Thyroid gland (tissue), 4 donors: ENCODE measurements around the gene FADS1. TPM values are rescaled to one million over a fixed set of nuclear protein-coding genes. Genes with fewer than 3 reads are reported as not detected.

Experiments used
- DNase-seq, 2 donors: peaks; one replicate each; pipeline ENCODE4 v3.0.0-alpha.2; 2019
- H3K27ac ChIP-seq, 3 donors: fragments of 200-600 bp; sonication (generic); 1 replicate in 2 of 3; 2 replicates in 1 of 3; pipeline ENCODE4 v1.5.1; 2016 to 2019; ENCODE audit warnings: mild to moderate bottlenecking in 1 of 3, moderate library complexity in 1 of 3
- H3K27me3 ChIP-seq: fragments of 200-600 bp; sonication (generic); one replicate; pipeline ENCODE4 v1.5.1; 2019
- H3K36me3 ChIP-seq, 2 donors: fragments of 200-600 bp; sonication (generic); one replicate each; pipeline ENCODE4 v1.5.1; 2016 to 2019
- H3K4me1 ChIP-seq, 2 donors: fragments of 200-600 bp; sonication (generic); one replicate each; pipeline ENCODE4 v1.5.1; 2017 to 2019
- H3K4me3 ChIP-seq, 3 donors: fragments of 200-600 bp; sonication (generic); replicated peaks in 1 of 3; 1 replicate in 2 of 3; 2 replicates in 1 of 3; pipeline ENCODE4 v1.5.1; 2016; ENCODE audit warnings: mild to moderate bottlenecking in 1 of 3
- H3K9me3 ChIP-seq: fragments of 200-600 bp; sonication (generic); one replicate; pipeline ENCODE4 v1.5.1; 2017
- POLR2A ChIP-seq, 2 donors: fragments of 450-650 bp; IDR thresholded peaks; one replicate each; pipeline ENCODE4 v1.6.1; 2017; ENCODE audit warnings: antibody characterized with exemption in 2 of 2, mild to moderate bottlenecking in 2 of 2, moderate library complexity in 1 of 2
- WGBS, 2 donors: methylation state at CpG; one replicate each; pipeline ENCODE4 v1.1.5; 2017; 5-methylcytosine and 5-hydroxymethylcytosine counted together
- intact Hi-C: fragments of 100-400 bp; cut with DNase I; formaldehyde crosslinking; loops from one replicate; pipeline ENCODE4 v1.15.1; 2023
- total RNA-seq, 4 donors: library from RNA; depleted of rRNA; stranded (reverse); fragments of >200 nt; gene quantifications; one replicate each; pipeline ENCODE4 v1.2.3, GENCODE V29; 2016
- TF ChIP-seq, protein P1 (sequence below), 6 experiments: fragments of 200-600 bp in 3 of 6; fragments of 450-650 bp in 3 of 6; sonication (generic) in 3 of 6; IDR thresholded peaks; one replicate each; pipeline ENCODE4 v1.5.1; 2016 to 2019; ENCODE audit warnings: antibody characterized with exemption in 6 of 6, mild to moderate bottlenecking in 2 of 6, inconsistent platforms in 1 of 6, moderate library complexity in 1 of 6

FADS1 gene
- total RNA-seq, 4 donors from 2014 or later: 6.8 to 17.3 (median 13.9) TPM

DNA sequence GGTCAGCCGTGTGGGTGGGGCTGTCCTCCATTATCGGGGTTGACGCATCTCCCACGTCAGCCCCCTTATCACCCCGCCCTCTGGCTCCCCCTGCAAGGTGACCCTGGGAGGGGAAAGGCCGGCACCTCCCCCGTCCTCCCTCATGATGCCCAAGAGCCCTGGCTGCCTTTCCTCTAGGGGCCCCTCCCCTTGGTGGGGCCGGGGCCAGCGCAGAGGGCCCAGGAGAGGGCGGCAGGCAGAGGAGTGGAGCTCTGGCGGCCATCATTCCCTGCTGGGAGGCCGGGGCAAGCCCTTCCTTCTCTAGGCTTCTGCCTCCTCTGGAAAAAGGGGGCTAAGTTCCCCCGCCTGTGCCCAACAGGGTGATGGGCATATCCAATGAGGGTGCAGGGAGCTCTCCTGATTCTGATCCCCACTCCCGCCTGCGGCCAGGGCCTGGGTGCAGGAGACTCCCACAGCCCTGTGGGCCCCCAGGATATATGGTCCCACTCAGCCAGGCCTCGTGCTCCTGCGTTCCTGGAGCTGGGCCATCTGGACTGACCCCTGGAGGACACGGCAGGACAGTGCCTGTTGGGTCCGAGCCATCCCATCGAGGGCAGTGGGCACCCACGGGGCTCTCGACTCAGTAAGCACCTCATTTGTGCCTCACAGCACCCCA, 52.1 kb downstream of the FADS1 start:
- no peak overlapping the region for H3K27ac ChIP-seq
- H3K27me3 ChIP-seq: no peaks in the 10 kb centered on the region
- TF ChIP-seq POLR2A (IDR thresholded peaks at IDR 0.05): no peak
- TF ChIP-seq, protein P1, sequence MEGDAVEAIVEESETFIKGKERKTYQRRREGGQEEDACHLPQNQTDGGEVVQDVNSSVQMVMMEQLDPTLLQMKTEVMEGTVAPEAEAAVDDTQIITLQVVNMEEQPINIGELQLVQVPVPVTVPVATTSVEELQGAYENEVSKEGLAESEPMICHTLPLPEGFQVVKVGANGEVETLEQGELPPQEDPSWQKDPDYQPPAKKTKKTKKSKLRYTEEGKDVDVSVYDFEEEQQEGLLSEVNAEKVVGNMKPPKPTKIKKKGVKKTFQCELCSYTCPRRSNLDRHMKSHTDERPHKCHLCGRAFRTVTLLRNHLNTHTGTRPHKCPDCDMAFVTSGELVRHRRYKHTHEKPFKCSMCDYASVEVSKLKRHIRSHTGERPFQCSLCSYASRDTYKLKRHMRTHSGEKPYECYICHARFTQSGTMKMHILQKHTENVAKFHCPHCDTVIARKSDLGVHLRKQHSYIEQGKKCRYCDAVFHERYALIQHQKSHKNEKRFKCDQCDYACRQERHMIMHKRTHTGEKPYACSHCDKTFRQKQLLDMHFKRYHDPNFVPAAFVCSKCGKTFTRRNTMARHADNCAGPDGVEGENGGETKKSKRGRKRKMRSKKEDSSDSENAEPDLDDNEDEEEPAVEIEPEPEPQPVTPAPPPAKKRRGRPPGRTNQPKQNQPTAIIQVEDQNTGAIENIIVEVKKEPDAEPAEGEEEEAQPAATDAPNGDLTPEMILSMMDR (IDR thresholded peaks at IDR 0.05): no peak
- WGBS, 2 donors: 54 to 55% methylated on average over 9 to 17 of the region's 22 CpGs
- H3K9me3 ChIP-seq: no peaks in the 10 kb centered on the region
- H3K4me1 ChIP-seq: no peaks in the 10 kb centered on the region
- no peaks in the 10 kb centered on the region for H3K36me3 ChIP-seq
- intact Hi-C loops: no loop called here
- no peak for DNase-seq
- no peak overlapping the region for H3K4me3 ChIP-seq

- H3K4me3 ChIP-seq: no peak overlapping the region
- H3K27me3 ChIP-seq: no peaks in the 10 kb centered on the region
- intact Hi-C loops: no loop called here
- H3K4me1 ChIP-seq: no peaks in the 10 kb centered on the region
- DNase-seq: no peak
- no peak overlapping the region for H3K27ac ChIP-seq
- no peaks in the 10 kb centered on the region for H3K9me3 ChIP-seq
- 72 to 75% methylated on average over 21 to 22 of the region's 23 CpGs for WGBS, 2 donors
- TF ChIP-seq, protein P1 (IDR thresholded peaks at IDR 0.05): no peak
- no peak for TF ChIP-seq POLR2A (IDR thresholded peaks at IDR 0.05)
- H3K36me3 ChIP-seq: no peaks in the 10 kb centered on the region
These were observed 52.7 kb downstream of the FADS1 start for GRCh38 chr11:61763930-61764605.

GRCh38 chr11:61762798-61763197, 54.0 kb downstream of the FADS1 start:
- no peak overlapping the region for H3K27ac ChIP-seq
- no peak overlapping the region for H3K4me3 ChIP-seq
- no peaks in the 10 kb centered on the region for H3K36me3 ChIP-seq
- 46 to 59% methylated on average over 8 to 14 of the region's 15 CpGs for WGBS, 2 donors
- no peak for DNase-seq
- no peaks in the 10 kb centered on the region for H3K9me3 ChIP-seq
- TF ChIP-seq, protein P1 (IDR thresholded peaks at IDR 0.05): no peak
- no peak for TF ChIP-seq POLR2A (IDR thresholded peaks at IDR 0.05)
- no peaks in the 10 kb centered on the region for H3K27me3 ChIP-seq
- intact Hi-C loops: no loop called here
- no peaks in the 10 kb centered on the region for H3K4me1 ChIP-seq

GRCh38 chr11:61762223-61762615, 54.6 kb downstream of the FADS1 start:
- no peak for DNase-seq
- WGBS, 2 donors: 62 to 69% methylated on average over 3 to 8 of the region's 10 CpGs
- intact Hi-C loops: no loop called here
- H3K4me1 ChIP-seq: no peaks in the 10 kb centered on the region
- H3K36me3 ChIP-seq: no peaks in the 10 kb centered on the region
- TF ChIP-seq, protein P1 (IDR thresholded peaks at IDR 0.05): no peak
- TF ChIP-seq POLR2A (IDR thresholded peaks at IDR 0.05): no peak
- H3K9me3 ChIP-seq: no peaks in the 10 kb centered on the region
- no peak overlapping the region for H3K4me3 ChIP-seq
- H3K27me3 ChIP-seq: no peaks in the 10 kb centered on the region
- H3K27ac ChIP-seq: no peak overlapping the region
